Ovary (tissue), 3 donors: ENCODE data around the gene DOCK4.

Experiments
- CTCF ChIP-seq, 3 donors: fragments of 450-650 bp in 2 of 3; fragments of 200-600 bp in 1 of 3; IDR thresholded peaks; one replicate each; pipeline versions ENCODE4 v1.5.1 to v1.8.0; 2016 to 2022; ENCODE audit warnings: antibody characterized with exemption in 3 of 3, mild to moderate bottlenecking in 1 of 3
- EP300 ChIP-seq: sonication (generic); formaldehyde crosslinking; IDR thresholded peaks from one replicate; pipeline ENCODE4 v1.6.1; 2017; ENCODE audit warnings: antibody characterized with exemption
- POLR2A ChIP-seq: fragments of 450-650 bp; IDR thresholded peaks from one replicate; pipeline ENCODE4 v1.6.1; 2017; ENCODE audit warnings: antibody characterized with exemption, mild to moderate bottlenecking, moderate library complexity
- donor health status: DM: no; HTN: no; CAD: no.

- TF ChIP-seq EP300 (no peak), CTCF (IDR thresholded peaks at IDR 0.05) (no peak), POLR2A (no peak)
These were observed 141.4 kb downstream of the DOCK4 start for GRCh38 chr7:112064627-112065385.
